Calu3 (cell line): Measurements from ENCODE around the gene FSIP1. TPM values are rescaled to one million over a fixed set of nuclear protein-coding genes. Genes with fewer than 3 reads are reported as not detected.

Source experiments
- BruUV-seq: library from RNA; stranded (reverse); fragments of 400-500 nt; replicated peaks from 2 replicates; lab custom pipeline; 2021; lab: Mats Ljungman, UMichigan
- CTCF ChIA-PET: fragments of 300-600 bp; sonication (Branson Sonifier 250); formaldehyde crosslinking; loops from one replicate; lab custom pipeline; 2022; ENCODE audit warnings: antibody characterized with exemption; lab: Charles Lee
- DNase-seq: peaks from one replicate; pipeline ENCODE4 v3.0.0; 2022
- H3K27ac Mint-ChIP-seq: one replicate; pipeline ENCODE4 v1.8.0; 2022; ENCODE audit warnings: mixed read lengths; ENCODE audit not compliant: unreplicated experiment
- H3K27me3 Mint-ChIP-seq: one replicate; pipeline ENCODE4 v1.8.0; 2022; ENCODE audit warnings: mixed read lengths; ENCODE audit not compliant: unreplicated experiment
- H3K36me3 Mint-ChIP-seq: one replicate; pipeline ENCODE4 v1.8.0; 2022; ENCODE audit warnings: mild to moderate bottlenecking, moderate library complexity, mixed read lengths; ENCODE audit not compliant: insufficient read depth, unreplicated experiment
- H3K4me1 Mint-ChIP-seq: one replicate; pipeline ENCODE4 v1.8.0; 2022; ENCODE audit warnings: mild to moderate bottlenecking, low read depth, mixed read lengths; ENCODE audit not compliant: unreplicated experiment
- H3K4me3 Mint-ChIP-seq: one replicate; pipeline ENCODE4 v1.8.0; 2022; ENCODE audit warnings: mild to moderate bottlenecking, low read depth, moderate library complexity, mixed read lengths; ENCODE audit not compliant: unreplicated experiment
- H3K9me3 Mint-ChIP-seq: one replicate; pipeline ENCODE4 v1.8.0; 2022; ENCODE audit warnings: low read depth, mixed read lengths; ENCODE audit not compliant: unreplicated experiment
- intact Hi-C: fragments of 100-400 bp; cut with micrococcal nuclease; formaldehyde crosslinking; loops from one replicate; pipeline ENCODE4 v1.10.0; 2022; ENCODE audit not compliant: unreplicated experiment
- total RNA-seq: library from RNA; stranded (reverse); gene quantifications from 2 replicates; pipeline ENCODE4 v1.2.3, GENCODE V29; 2022
- TF ChIP-seq, protein P1 (sequence below): fragments of 200-600 bp; IDR thresholded peaks from one replicate; pipeline ENCODE4 v1.8.0; 2022; ENCODE audit warnings: antibody characterized with exemption; ENCODE audit not compliant: unreplicated experiment

FSIP1 gene
- total RNA-seq, 1 experiment from 2014 or later: 0.28 TPM

DNA sequence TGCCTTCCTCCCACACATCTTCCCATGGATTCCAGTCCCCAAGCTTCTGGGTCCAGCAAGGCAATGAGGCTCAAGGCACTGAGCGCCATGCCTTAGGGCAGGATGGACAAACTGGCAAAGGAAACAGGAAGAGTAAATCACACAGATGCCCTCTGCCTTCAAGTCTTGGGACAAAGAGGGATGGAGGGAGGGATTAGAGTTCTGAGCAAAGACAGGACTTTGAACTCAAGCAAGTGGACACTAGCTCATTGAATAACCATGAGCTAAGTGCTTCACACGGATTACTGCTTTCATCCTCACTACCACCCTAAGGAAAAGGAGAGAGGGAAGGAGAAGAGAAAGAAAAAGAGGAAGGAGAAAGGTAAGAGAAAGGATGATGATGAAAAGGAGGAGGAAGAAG is 209.4 kb downstream of the FSIP1 start:
- DNase-seq: no peak
- Mint-ChIP-seq H3K4me3 (no peak overlapping the region), H3K36me3 (no peaks in the 10 kb centered on the region), H3K9me3 (no peaks in the 10 kb centered on the region), H3K27me3 (no peaks in the 10 kb centered on the region), H3K27ac (no peak overlapping the region), H3K4me1 (no peaks in the 10 kb centered on the region)
- TF ChIP-seq, protein P1, sequence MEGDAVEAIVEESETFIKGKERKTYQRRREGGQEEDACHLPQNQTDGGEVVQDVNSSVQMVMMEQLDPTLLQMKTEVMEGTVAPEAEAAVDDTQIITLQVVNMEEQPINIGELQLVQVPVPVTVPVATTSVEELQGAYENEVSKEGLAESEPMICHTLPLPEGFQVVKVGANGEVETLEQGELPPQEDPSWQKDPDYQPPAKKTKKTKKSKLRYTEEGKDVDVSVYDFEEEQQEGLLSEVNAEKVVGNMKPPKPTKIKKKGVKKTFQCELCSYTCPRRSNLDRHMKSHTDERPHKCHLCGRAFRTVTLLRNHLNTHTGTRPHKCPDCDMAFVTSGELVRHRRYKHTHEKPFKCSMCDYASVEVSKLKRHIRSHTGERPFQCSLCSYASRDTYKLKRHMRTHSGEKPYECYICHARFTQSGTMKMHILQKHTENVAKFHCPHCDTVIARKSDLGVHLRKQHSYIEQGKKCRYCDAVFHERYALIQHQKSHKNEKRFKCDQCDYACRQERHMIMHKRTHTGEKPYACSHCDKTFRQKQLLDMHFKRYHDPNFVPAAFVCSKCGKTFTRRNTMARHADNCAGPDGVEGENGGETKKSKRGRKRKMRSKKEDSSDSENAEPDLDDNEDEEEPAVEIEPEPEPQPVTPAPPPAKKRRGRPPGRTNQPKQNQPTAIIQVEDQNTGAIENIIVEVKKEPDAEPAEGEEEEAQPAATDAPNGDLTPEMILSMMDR: no peak
- BruUV-seq: no TSS peak
- intact Hi-C loops: no loop called here
- CTCF ChIA-PET: interaction anchor here (0.8 kb wide), 1 partner anchor 384 kb away, joined by 8 read pairs; no protein-coding TSS in a partner anchor

DNA sequence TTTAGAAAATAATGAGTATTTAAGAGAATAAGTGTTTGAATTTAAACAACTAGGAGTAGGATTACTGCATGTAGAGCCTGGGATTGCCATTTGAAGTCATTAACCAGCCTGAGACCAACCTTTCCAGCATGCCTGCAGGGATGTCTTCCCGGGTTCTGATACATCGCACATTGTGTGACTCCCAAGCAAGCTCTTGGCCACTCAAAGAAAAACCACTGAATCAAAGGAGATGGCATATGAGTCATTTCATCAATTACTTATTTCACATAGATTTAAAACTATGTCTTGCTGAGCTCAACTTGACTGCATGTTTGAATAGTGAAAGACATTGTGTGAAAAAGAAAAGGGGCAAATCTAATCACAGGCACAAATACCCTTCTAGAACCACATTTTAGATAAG is 216.8 kb downstream of the FSIP1 start:
- H3K9me3 Mint-ChIP-seq: no peaks in the 10 kb centered on the region
- TF ChIP-seq, protein P1: no peak
- H3K36me3 Mint-ChIP-seq: no peaks in the 10 kb centered on the region
- no peak for DNase-seq
- H3K4me1 Mint-ChIP-seq: no peaks in the 10 kb centered on the region
- intact Hi-C loops: no loop called here
- no peak overlapping the region for H3K4me3 Mint-ChIP-seq
- CTCF ChIA-PET: no interaction called here
- H3K27me3 Mint-ChIP-seq: no peaks in the 10 kb centered on the region
- no peak overlapping the region for H3K27ac Mint-ChIP-seq
- BruUV-seq: no TSS peak

DNA sequence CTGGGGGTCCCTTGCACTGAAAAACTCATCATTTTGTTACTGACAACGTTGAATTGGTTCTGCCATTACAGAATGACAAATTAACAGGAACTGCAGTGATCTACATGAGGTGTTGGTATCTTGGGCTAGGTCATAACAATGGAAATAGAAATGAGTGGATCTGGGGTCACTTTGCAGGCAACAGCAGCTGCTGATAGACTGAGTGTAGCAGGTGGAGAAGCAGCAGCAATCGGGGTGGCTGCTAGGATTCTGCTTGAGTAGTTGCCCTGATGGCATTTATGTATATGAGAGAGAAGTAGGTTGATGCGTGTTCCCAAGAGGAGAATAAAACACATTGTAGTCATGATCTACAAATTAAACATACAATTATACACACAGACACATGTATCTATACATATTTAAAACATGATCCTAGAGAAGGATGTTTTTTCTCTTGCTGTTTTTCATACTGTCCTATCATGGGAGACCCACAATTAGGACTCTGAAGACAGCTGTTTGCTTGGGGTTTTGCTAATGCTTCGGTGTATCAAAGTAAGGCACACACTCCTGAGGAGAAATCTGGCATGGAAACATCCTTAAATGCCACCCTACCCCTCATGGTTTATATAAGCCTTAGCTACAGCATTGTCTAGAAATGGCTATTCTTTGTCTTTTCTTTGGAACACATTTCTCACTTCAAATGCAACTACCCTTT is 217.5 kb downstream of the FSIP1 start:
- TF ChIP-seq, protein P1: no peak
- intact Hi-C loops: no loop called here
- no peak for DNase-seq
- H3K27me3 Mint-ChIP-seq: no peaks in the 10 kb centered on the region
- H3K9me3 Mint-ChIP-seq: no peaks in the 10 kb centered on the region
- no peaks in the 10 kb centered on the region for H3K4me1 Mint-ChIP-seq
- CTCF ChIA-PET: no interaction called here
- BruUV-seq: no TSS peak
- no peaks in the 10 kb centered on the region for H3K36me3 Mint-ChIP-seq
- H3K27ac Mint-ChIP-seq: no peak overlapping the region
- H3K4me3 Mint-ChIP-seq: no peak overlapping the region

DNA sequence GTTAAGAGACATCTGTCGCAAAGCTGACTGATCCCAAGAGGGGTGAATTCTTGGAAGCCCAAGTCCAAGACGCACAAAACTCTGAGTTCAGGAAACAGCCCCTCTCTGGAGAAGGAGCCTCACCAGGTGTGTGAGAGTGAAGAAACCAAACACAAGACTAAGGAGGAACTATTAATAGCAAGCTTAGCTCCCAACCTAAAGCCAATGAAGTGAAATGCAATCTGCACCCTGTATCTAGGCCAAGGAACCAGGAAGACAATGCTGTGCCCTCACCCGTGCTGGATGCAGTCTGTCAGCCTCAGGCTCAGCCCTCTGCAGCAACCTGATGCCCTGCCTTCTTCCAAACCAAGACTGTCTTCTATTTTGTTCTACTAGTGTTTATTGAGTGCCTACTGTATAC is 224.2 kb downstream of the FSIP1 start:
- no peak for DNase-seq
- BruUV-seq: no TSS peak
- no peaks in the 10 kb centered on the region for H3K4me1 Mint-ChIP-seq
- no peak overlapping the region for H3K27ac Mint-ChIP-seq
- no peaks in the 10 kb centered on the region for H3K27me3 Mint-ChIP-seq
- H3K9me3 Mint-ChIP-seq: no peaks in the 10 kb centered on the region
- intact Hi-C loops: no loop called here
- CTCF ChIA-PET: no interaction called here
- H3K36me3 Mint-ChIP-seq: no peaks in the 10 kb centered on the region
- no peak overlapping the region for H3K4me3 Mint-ChIP-seq
- TF ChIP-seq, protein P1: no peak
